Karpas-422 (cell line): Measurements from ENCODE around the gene ISOC1. TPM values are rescaled to one million over a fixed set of nuclear protein-coding genes. Genes with fewer than 3 reads are reported as not detected.

Experiments used
- DNase-seq: peaks from one replicate; pipeline ENCODE4 v3.0.0-alpha.2; 2015
- H2AFZ ChIP-seq: fragments of 200-600 bp; sonication (generic); 2 replicates; pipeline ENCODE4 v1.6.1; 2014; ENCODE audit warnings: antibody characterized with exemption, low read length, mixed read lengths
- H3K27ac ChIP-seq: fragments of 200-600 bp; sonication (generic); 2 replicates; pipeline ENCODE4 v1.5.1; 2014; ENCODE audit warnings: mild to moderate bottlenecking, low read length, moderate library complexity
- H3K27me3 ChIP-seq: fragments of 200-600 bp; sonication (generic); 2 replicates; pipeline ENCODE4 v1.6.1; 2014; ENCODE audit warnings: low read length, mixed read lengths
- H3K36me3 ChIP-seq: fragments of 200-600 bp; sonication (generic); 2 replicates; pipeline ENCODE4 v1.6.1; 2014; ENCODE audit warnings: low read length, mixed read lengths; ENCODE audit not compliant: insufficient read depth
- H3K4me1 ChIP-seq: fragments of 200-600 bp; sonication (generic); 2 replicates; pipeline ENCODE4 v1.6.1; 2014; ENCODE audit warnings: mild to moderate bottlenecking, low read length, mixed read lengths
- H3K4me2 ChIP-seq: fragments of 200-600 bp; sonication (generic); 2 replicates; pipeline ENCODE4 v1.6.1; 2014; ENCODE audit warnings: low read length, low read depth, mild to moderate bottlenecking; ENCODE audit not compliant: poor library complexity, severe bottlenecking
- H3K4me3 ChIP-seq: fragments of 200-600 bp; sonication (generic); 2 replicates; pipeline ENCODE4 v1.5.1; 2014; ENCODE audit warnings: mild to moderate bottlenecking, antibody characterized with exemption, low read length, mixed read lengths
- H3K79me2 ChIP-seq: fragments of 200-600 bp; sonication (generic); 2 replicates; pipeline ENCODE4 v1.6.1; 2014; ENCODE audit warnings: mild to moderate bottlenecking, low read length, mixed read lengths
- H3K9ac ChIP-seq: fragments of 200-600 bp; sonication (generic); 2 replicates; pipeline ENCODE4 v1.6.0; 2014; ENCODE audit warnings: low read length
- H3K9me2 ChIP-seq: fragments of 200-600 bp; sonication (generic), shearing (Covaris generic); replicated peaks from 2 replicates; pipeline ENCODE4 v1.6.0; 2014; ENCODE audit warnings: mild to moderate bottlenecking, low read length, moderate library complexity; ENCODE audit not compliant: insufficient read depth
- H3K9me3 ChIP-seq: fragments of 300-700, 200-600 bp; sonication (generic); 2 replicates; pipeline ENCODE4 v1.6.1; 2014; ENCODE audit warnings: low read length, mixed read lengths
- H4K20me1 ChIP-seq: fragments of 200-600 bp; sonication (generic); 2 replicates; pipeline ENCODE4 v1.6.1; 2014; ENCODE audit warnings: mild to moderate bottlenecking, antibody characterized with exemption, low read length, low read depth; ENCODE audit not compliant: insufficient read depth
- total RNA-seq: library from RNA; depleted of rRNA; stranded (reverse); fragments of >200 nt; shearing (Covaris generic); gene quantifications from 2 replicates; pipeline ENCODE4 v1.2.3, GENCODE V29; 2014; ENCODE audit warnings: low replicate concordance

ISOC1 gene
- total RNA-seq, 1 experiment from 2014 or later: 20.3 TPM

DNA sequence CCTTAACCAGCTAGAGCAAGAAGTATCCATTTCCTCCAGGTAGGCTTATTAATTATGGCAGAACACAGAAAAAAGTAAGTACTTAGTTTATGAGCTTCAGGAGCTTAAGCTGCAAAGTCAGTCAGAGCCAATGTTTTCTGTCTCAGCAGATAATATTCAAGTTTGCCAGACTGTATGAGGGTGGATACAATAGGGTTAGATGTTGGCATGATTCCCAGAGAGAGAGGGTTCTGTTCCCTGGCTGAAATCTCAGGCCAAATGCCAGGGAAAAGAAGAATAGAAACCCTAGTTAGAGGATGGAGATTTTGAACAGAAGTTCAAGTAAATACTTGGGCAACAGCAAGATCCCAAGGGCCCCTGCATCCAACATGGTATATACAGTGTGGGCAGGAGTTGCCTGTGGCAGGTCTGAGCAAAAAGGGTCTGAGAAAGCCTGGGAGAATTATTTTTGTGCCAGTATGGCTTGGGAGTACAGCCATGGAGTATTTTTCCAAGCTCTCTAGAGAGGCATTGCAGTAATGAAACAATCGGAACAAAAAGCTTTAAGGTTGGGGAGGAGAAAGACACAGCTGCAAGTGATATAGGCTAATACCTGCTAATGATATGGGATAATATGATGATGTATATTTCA, 31.0 kb upstream of the ISOC1 start:
- Histone ChIP-seq H3K4me1 (no peaks in the 10 kb centered on the region), H3K36me3 (no peaks in the 10 kb centered on the region), H2AFZ (no peak overlapping the region), H3K9ac (no peak overlapping the region), H3K4me3 (no peak overlapping the region), H3K9me2 (no peaks in the 10 kb centered on the region), H4K20me1 (no peaks in the 10 kb centered on the region), H3K9me3 (no peaks in the 10 kb centered on the region), H3K27ac (no peak overlapping the region), H3K27me3 (no peaks in the 10 kb centered on the region), H3K79me2 (no peaks in the 10 kb centered on the region), H3K4me2 (no peak overlapping the region)
- DNase-seq: no peak

DNA sequence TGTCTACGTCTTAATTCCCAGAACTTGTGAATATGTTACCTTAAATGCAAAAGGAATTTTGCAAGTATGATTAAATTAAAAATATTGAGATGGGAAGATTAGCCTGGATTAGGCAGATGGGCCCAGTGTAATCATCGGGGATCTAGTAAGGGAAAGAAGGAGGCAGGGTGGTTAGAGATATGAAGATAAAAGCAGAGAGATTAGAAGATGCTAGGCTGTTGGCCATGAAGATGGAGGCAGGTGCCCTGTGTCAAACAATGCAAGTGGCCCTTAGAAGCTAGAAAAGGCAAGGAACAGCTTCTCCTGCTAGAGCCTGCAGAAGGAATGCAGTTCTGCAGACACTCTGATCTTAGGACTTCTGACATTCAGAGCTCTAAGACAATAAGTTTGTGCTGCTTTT, 28.8 kb upstream of the ISOC1 start:
- no peak overlapping the region for H3K9ac ChIP-seq
- no peak for DNase-seq
- no peaks in the 10 kb centered on the region for H4K20me1 ChIP-seq
- no peak overlapping the region for H3K4me2 ChIP-seq
- H3K27ac ChIP-seq: no peak overlapping the region
- H3K4me1 ChIP-seq: no peaks in the 10 kb centered on the region
- no peaks in the 10 kb centered on the region for H3K9me3 ChIP-seq
- no peaks in the 10 kb centered on the region for H3K9me2 ChIP-seq
- no peaks in the 10 kb centered on the region for H3K36me3 ChIP-seq
- H3K27me3 ChIP-seq: no peaks in the 10 kb centered on the region
- no peaks in the 10 kb centered on the region for H3K79me2 ChIP-seq
- no peak overlapping the region for H2AFZ ChIP-seq
- H3K4me3 ChIP-seq: no peak overlapping the region

DNA sequence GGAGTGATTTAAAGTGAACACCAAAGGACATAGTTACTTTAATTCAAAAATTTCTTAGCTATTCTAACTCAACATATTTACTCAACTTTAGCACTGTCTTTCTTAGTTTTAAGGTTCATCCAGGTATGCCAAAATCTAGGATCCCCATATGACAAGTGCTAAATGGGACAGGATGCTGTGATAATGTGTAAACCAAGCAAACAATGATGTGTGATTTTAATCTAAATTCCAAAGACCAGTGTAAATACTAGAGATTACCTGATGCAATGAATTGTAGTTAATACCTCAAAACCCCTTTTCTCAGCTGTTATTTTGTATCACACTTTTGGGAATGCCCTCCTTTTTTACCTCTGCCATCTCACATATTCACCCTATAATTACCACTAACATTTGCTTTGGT, 26.8 kb upstream of the ISOC1 start:
- Histone ChIP-seq H3K27ac (no peak overlapping the region), H3K79me2 (no peaks in the 10 kb centered on the region), H3K9ac (no peak overlapping the region), H3K36me3 (no peaks in the 10 kb centered on the region), H4K20me1 (no peaks in the 10 kb centered on the region), H2AFZ (no peak overlapping the region), H3K4me2 (no peak overlapping the region), H3K4me3 (no peak overlapping the region), H3K4me1 (no peaks in the 10 kb centered on the region), H3K9me2 (no peaks in the 10 kb centered on the region), H3K27me3 (no peaks in the 10 kb centered on the region), H3K9me3 (no peaks in the 10 kb centered on the region)
- no peak for DNase-seq

DNA sequence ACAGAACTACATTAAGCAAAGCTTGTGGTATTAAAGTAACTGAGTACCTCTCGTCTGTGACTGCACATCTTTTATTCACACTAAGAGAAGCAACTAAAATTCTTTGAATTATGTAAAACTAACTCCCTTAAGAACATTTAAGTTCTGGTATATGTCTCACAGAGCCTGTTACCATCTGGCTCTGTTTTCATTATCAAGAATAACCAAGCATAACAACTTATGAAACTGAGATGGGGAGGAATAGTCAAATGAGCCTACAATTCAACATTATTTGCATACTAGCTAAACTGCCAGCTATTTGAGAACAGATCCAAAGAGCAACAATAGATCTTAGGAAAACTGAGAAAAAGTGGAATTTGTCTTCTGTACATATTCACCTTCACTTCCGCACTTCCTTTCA, 25.3 kb upstream of the ISOC1 start:
- H3K4me1 ChIP-seq: no peaks in the 10 kb centered on the region
- no peak for DNase-seq
- no peak overlapping the region for H3K27ac ChIP-seq
- no peaks in the 10 kb centered on the region for H3K36me3 ChIP-seq
- no peak overlapping the region for H2AFZ ChIP-seq
- H3K27me3 ChIP-seq: no peaks in the 10 kb centered on the region
- H4K20me1 ChIP-seq: no peaks in the 10 kb centered on the region
- H3K4me2 ChIP-seq: no peak overlapping the region
- no peaks in the 10 kb centered on the region for H3K79me2 ChIP-seq
- H3K4me3 ChIP-seq: no peak overlapping the region
- no peaks in the 10 kb centered on the region for H3K9me2 ChIP-seq
- H3K9ac ChIP-seq: no peak overlapping the region
- no peaks in the 10 kb centered on the region for H3K9me3 ChIP-seq

DNA sequence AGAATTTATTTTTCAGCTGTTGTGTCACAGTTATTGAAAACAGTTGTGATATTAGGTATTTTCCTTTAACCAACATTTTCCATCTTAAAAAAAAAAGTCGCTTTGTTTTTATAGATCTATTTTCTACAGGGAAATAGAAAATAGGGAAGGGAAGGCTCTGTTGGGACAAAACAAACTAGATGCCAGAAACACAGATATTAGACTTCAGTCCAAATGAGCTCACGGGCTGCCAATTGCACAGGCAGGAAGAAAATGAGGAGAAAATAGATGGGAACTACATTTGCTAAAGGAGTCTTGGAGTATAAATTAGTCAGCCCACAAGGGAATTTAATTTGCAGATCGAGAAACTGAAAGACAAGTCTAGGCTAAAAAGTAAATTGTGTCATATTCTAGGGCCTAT, 21.4 kb upstream of the ISOC1 start:
- Histone ChIP-seq H2AFZ (no peak overlapping the region), H3K9ac (no peak overlapping the region), H3K4me1 (no peaks in the 10 kb centered on the region), H3K4me2 (no peak overlapping the region), H3K27me3 (no peaks in the 10 kb centered on the region), H3K79me2 (no peaks in the 10 kb centered on the region), H3K9me2 (no peaks in the 10 kb centered on the region), H4K20me1 (no peaks in the 10 kb centered on the region), H3K9me3 (no peaks in the 10 kb centered on the region), H3K36me3 (no peaks in the 10 kb centered on the region), H3K27ac (no peak overlapping the region), H3K4me3 (no peak overlapping the region)
- DNase-seq: no peak

DNA sequence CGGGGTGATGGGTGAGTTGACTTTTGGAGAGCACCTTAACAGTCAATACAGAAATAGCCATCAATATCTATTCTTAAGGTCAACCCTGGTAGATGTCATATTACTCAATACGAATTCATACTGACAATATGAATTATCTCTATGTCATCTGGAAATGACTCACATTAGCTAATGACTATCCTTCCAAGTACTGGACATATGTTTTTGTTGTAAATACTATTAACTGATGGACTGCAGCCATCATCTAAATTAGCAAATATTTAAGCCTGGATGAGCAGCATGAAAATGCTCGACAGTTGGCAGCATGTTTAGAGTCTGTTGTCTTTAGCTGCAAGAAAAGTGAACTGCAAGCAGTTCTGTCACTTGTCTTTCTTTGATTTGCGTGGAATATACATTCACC, 19.6 kb upstream of the ISOC1 start:
- Histone ChIP-seq H4K20me1 (no peaks in the 10 kb centered on the region), H3K4me3 (no peak overlapping the region), H3K79me2 (no peaks in the 10 kb centered on the region), H3K9me2 (no peaks in the 10 kb centered on the region), H3K9ac (no peak overlapping the region), H2AFZ (no peak overlapping the region), H3K4me1 (no peaks in the 10 kb centered on the region), H3K36me3 (no peaks in the 10 kb centered on the region), H3K27ac (no peak overlapping the region), H3K4me2 (no peak overlapping the region), H3K9me3 (no peaks in the 10 kb centered on the region), H3K27me3 (no peaks in the 10 kb centered on the region)
- DNase-seq: no peak

DNA sequence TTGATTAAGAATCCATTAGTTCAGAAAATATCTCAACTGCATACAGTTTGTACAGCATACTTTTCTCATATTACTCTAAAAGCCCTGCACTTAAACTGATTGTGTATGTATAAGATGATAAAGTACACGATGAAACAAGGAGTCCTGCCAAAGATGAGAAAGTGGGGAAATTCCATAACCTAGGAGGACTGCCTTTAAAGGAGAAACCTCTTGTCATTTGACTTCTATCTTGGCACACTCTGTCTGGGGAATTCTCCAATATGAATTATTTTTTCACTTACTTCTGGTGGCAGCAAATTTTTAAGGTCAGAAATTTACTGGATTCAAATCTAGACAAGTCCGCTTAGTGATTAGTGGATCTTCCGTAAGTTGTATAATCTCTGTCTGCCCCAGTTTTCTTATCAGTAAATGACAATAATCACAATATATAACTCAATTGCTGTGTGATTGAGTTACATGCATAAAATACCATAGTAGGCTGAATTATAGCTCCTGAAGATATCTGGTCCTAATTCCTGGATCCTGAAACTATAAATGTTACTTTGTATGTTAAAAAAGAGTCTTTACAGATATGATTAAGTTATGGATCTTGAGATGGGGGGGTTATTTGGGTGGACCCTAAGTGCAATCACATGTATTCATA, 17.0 kb upstream of the ISOC1 start:
- Histone ChIP-seq H3K9me3 (no peaks in the 10 kb centered on the region), H3K4me1 (no peaks in the 10 kb centered on the region), H3K4me2 (no peak overlapping the region), H2AFZ (no peak overlapping the region), H3K9ac (no peak overlapping the region), H3K27ac (no peak overlapping the region), H3K36me3 (no peaks in the 10 kb centered on the region), H3K79me2 (no peaks in the 10 kb centered on the region), H3K27me3 (no peaks in the 10 kb centered on the region), H3K9me2 (no peaks in the 10 kb centered on the region), H4K20me1 (no peaks in the 10 kb centered on the region), H3K4me3 (no peak overlapping the region)
- no peak for DNase-seq

DNA sequence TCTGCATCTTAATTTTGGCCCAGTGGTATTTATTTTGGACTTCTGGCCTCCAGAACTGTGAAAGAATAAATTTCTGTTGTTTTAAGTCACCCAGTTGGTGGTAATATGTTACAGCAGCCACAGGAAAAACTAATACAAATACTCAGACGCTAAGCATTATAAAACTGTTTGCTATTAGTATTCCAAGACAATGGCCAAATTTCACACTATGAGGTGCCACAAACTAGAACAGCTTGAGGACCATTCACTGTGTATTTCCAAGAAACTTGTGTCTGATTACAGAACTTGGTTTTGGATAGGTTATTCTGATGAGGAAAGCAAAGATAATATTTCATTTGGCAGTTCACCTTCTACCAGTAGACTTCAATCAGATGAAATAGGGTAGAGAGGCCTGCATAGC, 16.3 kb upstream of the ISOC1 start:
- Histone ChIP-seq H3K27ac (no peak overlapping the region), H3K4me1 (no peaks in the 10 kb centered on the region), H3K9me3 (no peaks in the 10 kb centered on the region), H3K79me2 (no peaks in the 10 kb centered on the region), H3K9me2 (no peaks in the 10 kb centered on the region), H3K4me3 (no peak overlapping the region), H3K4me2 (no peak overlapping the region), H3K9ac (no peak overlapping the region), H3K36me3 (no peaks in the 10 kb centered on the region), H4K20me1 (no peaks in the 10 kb centered on the region), H2AFZ (no peak overlapping the region), H3K27me3 (no peaks in the 10 kb centered on the region)
- no peak for DNase-seq
